Subcutaneous abdominal adipose tissue (tissue), 5 donors: ENCODE results near the gene TBC1D5.
"Not testable (repeated sequence)": the region's sequence is repeated elsewhere in the genome, so short reads cannot be mapped to it uniquely, and the experiment has no call there.

Experiments used
- H3K27ac ChIP-seq: one replicate; pipeline ENCODE4 v1.7.0; 2013; ENCODE audit warnings: low read depth, mild to moderate bottlenecking, inconsistent platforms, low read length, moderate library complexity
- H3K27me3 ChIP-seq, 5 donors: one replicate each; pipeline ENCODE4 v1.7.0; 2013; ENCODE audit warnings: low read length in 5 of 5, inconsistent platforms in 1 of 5; ENCODE audit not compliant: control insufficient read depth in 5 of 5, insufficient read depth in 4 of 5
- H3K36me3 ChIP-seq, 5 donors: one replicate each; pipeline ENCODE4 v1.7.0; 2013; ENCODE audit warnings: low read length in 5 of 5; ENCODE audit not compliant: control insufficient read depth in 5 of 5, insufficient read depth in 5 of 5
- H3K4me1 ChIP-seq, 5 donors: one replicate each; pipeline ENCODE4 v1.7.0; 2013; ENCODE audit warnings: low read length in 5 of 5, mild to moderate bottlenecking in 3 of 5, moderate library complexity in 1 of 5; ENCODE audit not compliant: control insufficient read depth in 5 of 5, insufficient read depth in 5 of 5
- H3K4me3 ChIP-seq, 5 donors: one replicate each; pipeline ENCODE4 v1.7.0; 2013; ENCODE audit warnings: low read length in 5 of 5, low read depth in 1 of 5
- H3K9ac ChIP-seq, 5 donors: one replicate each; pipeline ENCODE4 v1.7.0; 2013; ENCODE audit warnings: low read length in 5 of 5, mild to moderate bottlenecking in 4 of 5, moderate library complexity in 3 of 5
- H3K9me3 ChIP-seq, 5 donors: one replicate each; pipeline ENCODE4 v1.7.0; 2013; ENCODE audit warnings: low read length in 5 of 5; ENCODE audit not compliant: control insufficient read depth in 5 of 5
- donor health status: healthy.
- donor health status: healthy.
- donor health status: healthy.
- donor health status: healthy.
- donor health status: healthy.

Gene TBC1D5

GRCh38 chr3:17514597-17514996 lies 227.8 kb downstream of the TBC1D5 start:
- Histone ChIP-seq H3K9me3 (no peaks in the 10 kb centered on the region), H3K9ac (no peak overlapping the region), H3K27ac (no peak overlapping the region), H3K27me3 (no peaks in the 10 kb centered on the region), H3K4me1 (no peaks in the 10 kb centered on the region), H3K4me3 (no peak overlapping the region), H3K36me3 (peaks cover 0 to 5% (median 0%) of the 10 kb centered on the region in 5 donors)

GRCh38 chr3:17510265-17510664 lies 232.2 kb downstream of the TBC1D5 start:
- Histone ChIP-seq H3K4me1 (no peaks in the 10 kb centered on the region), H3K4me3 (no peak overlapping the region), H3K9me3 (no peaks in the 10 kb centered on the region)

GRCh38 chr3:17508180-17508752 lies 234.2 kb downstream of the TBC1D5 start:
- no peak overlapping the region for H3K9ac ChIP-seq
- H3K4me1 ChIP-seq, result no peaks in the 10 kb centered on the region
- no peaks in the 10 kb centered on the region for H3K9me3 ChIP-seq
- peaks cover 0 to 7% (median 0%) of the 10 kb centered on the region in 5 donors for H3K36me3 ChIP-seq
- H3K27ac ChIP-seq, result no peak overlapping the region
- no peaks in the 10 kb centered on the region for H3K27me3 ChIP-seq
- H3K4me3 ChIP-seq, result no peak overlapping the region

More at GRCh38 chr3:17510265-17510664, 232.2 kb downstream of the TBC1D5 start:
- no peaks in the 10 kb centered on the region for H3K27me3 ChIP-seq
- H3K27ac ChIP-seq, result no peak overlapping the region
- H3K36me3 ChIP-seq, result peaks cover 0 to 7% (median 0%) of the 10 kb centered on the region in 5 donors
- H3K9ac ChIP-seq, result no peak overlapping the region

GRCh38 chr3:17507480-17507879 lies 235.0 kb downstream of the TBC1D5 start:
- H3K9ac ChIP-seq, result no peak overlapping the region
- H3K36me3 ChIP-seq, result peaks cover 0 to 7% (median 0%) of the 10 kb centered on the region in 5 donors
- H3K9me3 ChIP-seq, result no peaks in the 10 kb centered on the region
- no peak overlapping the region for H3K4me3 ChIP-seq
- H3K27ac ChIP-seq, result no peak overlapping the region
- no peaks in the 10 kb centered on the region for H3K27me3 ChIP-seq
- H3K4me1 ChIP-seq, result no peaks in the 10 kb centered on the region

GRCh38 chr3:17505856-17506255 lies 236.6 kb downstream of the TBC1D5 start:
- Histone ChIP-seq H3K27ac (no peak overlapping the region), H3K9ac (no peak overlapping the region), H3K4me1 (no peaks in the 10 kb centered on the region), H3K4me3 (no peak overlapping the region), H3K9me3 (no peaks in the 10 kb centered on the region), H3K27me3 (no peaks in the 10 kb centered on the region), H3K36me3 (peaks cover 0 to 7% (median 0%) of the 10 kb centered on the region in 5 donors)

GRCh38 chr3:17501745-17502144 lies 240.7 kb downstream of the TBC1D5 start:
- Histone ChIP-seq H3K36me3 (peaks cover 0 to 4% (median 0%) of the 10 kb centered on the region in 5 donors), H3K9ac (no peak overlapping the region), H3K4me1 (no peaks in the 10 kb centered on the region), H3K9me3 (no peaks in the 10 kb centered on the region), H3K4me3 (no peak overlapping the region), H3K27me3 (no peaks in the 10 kb centered on the region), H3K27ac (no peak overlapping the region)

GRCh38 chr3:17500618-17501017 lies 241.8 kb downstream of the TBC1D5 start:
- Histone ChIP-seq H3K27me3 (no peaks in the 10 kb centered on the region), H3K9me3 (no peaks in the 10 kb centered on the region), H3K4me3 (no peak overlapping the region), H3K4me1 (no peaks in the 10 kb centered on the region), H3K36me3 (no peaks in the 10 kb centered on the region), H3K27ac (no peak overlapping the region), H3K9ac (no peak overlapping the region)

- Histone ChIP-seq H3K9ac (no peak overlapping the region), H3K4me1 (peaks cover 0 to 8% (median 0%) of the 10 kb centered on the region in 5 donors), H3K9me3 (peaks cover 0 to 6% (median 0%) of the 10 kb centered on the region in 5 donors), H3K4me3 (no peak overlapping the region), H3K27me3 (no peaks in the 10 kb centered on the region), H3K36me3 (peaks cover 0 to 5% (median 0%) of the 10 kb centered on the region in 5 donors), H3K27ac (no peak overlapping the region)
Observed at GRCh38 chr3:17494117-17494809, 248.2 kb downstream of the TBC1D5 start.

GRCh38 chr3:17491601-17492000 lies 250.8 kb downstream of the TBC1D5 start:
- no peaks in the 10 kb centered on the region for H3K27me3 ChIP-seq
- no peak overlapping the region for H3K27ac ChIP-seq
- H3K4me3 ChIP-seq, result no peak overlapping the region
- H3K9me3 ChIP-seq, result peaks cover 0 to 12% (median 3%) of the 10 kb centered on the region in 5 donors
- H3K4me1 ChIP-seq, result peaks cover 0 to 8% (median 0%) of the 10 kb centered on the region in 5 donors
- H3K9ac ChIP-seq, result no peak overlapping the region
- H3K36me3 ChIP-seq, result peaks cover 0 to 10% (median 0%) of the 10 kb centered on the region in 5 donors

- not testable (repeated sequence) for H3K27me3 ChIP-seq, H3K4me3 ChIP-seq, H3K27ac ChIP-seq, H3K4me1 ChIP-seq, H3K9ac ChIP-seq
- peaks cover 0 to 10% (median 0%) of the 10 kb centered on the region in 5 donors for H3K36me3 ChIP-seq
- H3K9me3 ChIP-seq, result peaks cover 0 to 12% (median 3%) of the 10 kb centered on the region in 5 donors
Observed at GRCh38 chr3:17491190-17491589, 251.2 kb downstream of the TBC1D5 start.
